B cell (primary cell): Measurements from ENCODE around the gene B3GAT3. TPM values are rescaled to one million over a fixed set of nuclear protein-coding genes. Genes with fewer than 3 reads are reported as not detected.

Experiments used
- ATAC-seq: fragments of 200-7000 bp; cut with Tn5 transposase; one replicate; pipeline ENCODE4 v1.10.0; 2021; ENCODE audit warnings: low read depth, mild to moderate bottlenecking, moderate number of reproducible peaks, moderate library complexity
- CTCF ChIA-PET: fragments of 350-600 bp; sonication (Branson Sonifier 250); formaldehyde crosslinking; loops from one replicate; lab custom pipeline; 2021; ENCODE audit warnings: antibody characterized with exemption, inconsistent platforms; lab: Charles Lee
- POLR2A ChIA-PET: fragments of 350-600 bp; sonication (Branson Sonifier 250); formaldehyde crosslinking; loops from one replicate; lab custom pipeline; 2021; ENCODE audit warnings: antibody characterized with exemption; lab: Charles Lee
- DNase-seq: peaks from one replicate; pipeline ENCODE4 v3.0.0; 2013
- H2AFZ ChIP-seq: 2 replicates; pipeline ENCODE4 v1.6.1; 2012; ENCODE audit warnings: mild to moderate bottlenecking, low read depth, low read length; ENCODE audit not compliant: insufficient read depth, poor library complexity, severe bottlenecking
- H3K27ac ChIP-seq, 2 donors: 1 replicate in 1 of 2; 2 replicates in 1 of 2; pipeline ENCODE4 v1.5.1; 2012 to 2013; ENCODE audit warnings: low read length in 2 of 2, mild to moderate bottlenecking in 2 of 2, moderate library complexity in 1 of 2
- H3K27me3 ChIP-seq, 4 experiments: fragments of 200-600 bp in 1 of 4; sonication (generic) in 1 of 4; replicated peaks in 1 of 4; 1 replicate in 2 of 4; 2 replicates in 2 of 4; pipeline versions ENCODE4 v1.6.1 to v1.7.0; 2013 to 2016; ENCODE audit warnings: low read length in 3 of 4, mild to moderate bottlenecking in 2 of 4, mixed read lengths in 1 of 4, moderate library complexity in 1 of 4; ENCODE audit not compliant: insufficient read depth in 4 of 4, control insufficient read depth in 3 of 4; ENCODE audit errors: control extremely low read depth in 1 of 4
- H3K36me3 ChIP-seq, 2 experiments: replicated peaks in 1 of 2; 1 replicate in 1 of 2; 2 replicates in 1 of 2; pipeline versions ENCODE4 v1.6.1 to v1.7.1; 2013; ENCODE audit warnings: low read length in 1 of 2; ENCODE audit not compliant: insufficient read depth in 2 of 2, control insufficient read depth in 1 of 2; ENCODE audit errors: control extremely low read depth in 1 of 2, extremely low read depth in 1 of 2
- H3K4me1 ChIP-seq, 2 donors: fragments of 200-600 bp in 1 of 2; sonication (generic) in 1 of 2; 1 replicate in 1 of 2; 2 replicates in 1 of 2; pipeline versions ENCODE4 v1.5.1 to v1.6.1; 2013 to 2017; ENCODE audit warnings: low read length in 2 of 2; ENCODE audit not compliant: control insufficient read depth in 2 of 2, insufficient read depth in 2 of 2
- H3K4me2 ChIP-seq: replicated peaks from 2 replicates; pipeline ENCODE3; 2012; ENCODE audit warnings: mild to moderate bottlenecking, low read depth, low read length; ENCODE audit not compliant: poor library complexity, severe bottlenecking
- H3K4me3 ChIP-seq, 5 experiments: fragments of 200-600 bp in 1 of 5; sonication (generic) in 1 of 5; 1 replicate in 3 of 5; 2 replicates in 2 of 5; pipeline versions ENCODE4 v1.5.1 to v1.7.0; 2011 to 2016; ENCODE audit warnings: low read length in 4 of 5, mild to moderate bottlenecking in 4 of 5, low read depth in 2 of 5, control low read depth in 1 of 5, moderate library complexity in 1 of 5; ENCODE audit not compliant: insufficient read depth in 1 of 5; ENCODE audit errors: control extremely low read depth in 1 of 5, extremely low read depth in 1 of 5
- H3K79me2 ChIP-seq: fragments of 200-600 bp; sonication (generic); one replicate; pipeline ENCODE4 v1.6.0; 2016; ENCODE audit warnings: low read length; ENCODE audit not compliant: control insufficient read depth, insufficient read depth
- H3K9ac ChIP-seq: fragments of 200-600 bp; sonication (generic); 2 replicates; pipeline ENCODE4 v1.6.1; 2017; ENCODE audit warnings: mild to moderate bottlenecking, low read length, moderate library complexity
- H3K9me3 ChIP-seq, 3 donors: one replicate each; pipeline versions ENCODE4 v1.6.1 to v1.7.1; 2013; ENCODE audit warnings: low read length in 2 of 3; ENCODE audit not compliant: control insufficient read depth in 2 of 3, insufficient read depth in 1 of 3; ENCODE audit errors: control extremely low read depth in 1 of 3
- H4K20me1 ChIP-seq: 2 replicates; pipeline ENCODE4 v1.6.0; 2012; ENCODE audit warnings: mild to moderate bottlenecking, low read length; ENCODE audit not compliant: insufficient read depth, control insufficient read depth, poor library complexity, severe bottlenecking
- H3K27ac Mint-ChIP-seq: one replicate; pipeline ENCODE4 v1.8.0; 2021; ENCODE audit warnings: mixed read lengths
- H3K27me3 Mint-ChIP-seq: one replicate; pipeline ENCODE4 v1.8.0; 2021; ENCODE audit warnings: mixed read lengths
- H3K4me1 Mint-ChIP-seq: one replicate; pipeline ENCODE4 v1.8.0; 2021; ENCODE audit warnings: mixed read lengths
- H3K4me3 Mint-ChIP-seq: one replicate; pipeline ENCODE4 v1.8.0; 2021; ENCODE audit warnings: mixed read lengths
- H3K9me3 Mint-ChIP-seq: one replicate; pipeline ENCODE4 v1.8.0; 2022; ENCODE audit warnings: mixed read lengths; ENCODE audit not compliant: insufficient read depth
- CTCF ChIP-seq: fragments of 200-600 bp; IDR thresholded peaks from one replicate; pipeline ENCODE4 v1.8.0; 2022; ENCODE audit warnings: antibody characterized with exemption, mild to moderate bottlenecking
- EZH2 ChIP-seq: IDR thresholded peaks from 2 replicates; pipeline ENCODE4 v1.6.1; 2012; ENCODE audit warnings: borderline replicate concordance, low read depth, mild to moderate bottlenecking, moderate library complexity, low read length; ENCODE audit not compliant: insufficient read depth, poor library complexity, severe bottlenecking
- WGBS: methylation state at CpG from one replicate; pipeline ENCODE4 v1.1.5; 2013; ENCODE audit warnings: missing lambda C conversion rate; ENCODE audit not compliant: insufficient coverage; 5-methylcytosine and 5-hydroxymethylcytosine counted together
- intact Hi-C: fragments of 100-400 bp; cut with micrococcal nuclease; formaldehyde crosslinking; loops from one replicate; pipeline ENCODE4 v1.10.0; 2022
- polyA plus RNA-seq: library from polyadenylated mRNA; depleted of rRNA; stranded (reverse); fragments of >200 nt; gene quantifications from 2 replicates; pipeline ENCODE4 v1.2.3, GENCODE V29; 2012
- total RNA-seq, 2 donors: library from RNA; stranded (reverse); fragments of 120-200 nt in 1 of 2; gene quantifications; 1 replicate in 1 of 2; 2 replicates in 1 of 2; pipeline versions ENCODE4 v1.2.3 to v1.2.4, GENCODE V29; 2013 to 2022

B3GAT3 gene
- total and polyA plus RNA-seq, 2 donors (not counting 1 experiment from before 2014, with no cell fraction given): 66.6 to 89.3 TPM

GRCh38 chr11:62599901-62600300, 21.9 kb downstream of the B3GAT3 start:
- peaks cover 0 to 3% (median 0%) of the 10 kb centered on the region in 3 donors for H3K9me3 ChIP-seq
- no peak for DNase-seq
- peak overlapping the region; percentile 95 for H3K9ac ChIP-seq
- no peaks in the 10 kb centered on the region for H3K9me3 Mint-ChIP-seq
- H3K4me2 ChIP-seq: peak overlapping the region; percentile 94
- TF ChIP-seq EZH2 (no peak), CTCF (no peak)
- H3K36me3 ChIP-seq: peaks cover 4 to 49% of the 10 kb centered on the region in 2 experiments
- no peak for ATAC-seq
- peaks cover 46% of the 10 kb centered on the region for H3K4me1 Mint-ChIP-seq
- H4K20me1 ChIP-seq: peaks cover 7% of the 10 kb centered on the region
- H3K4me3 Mint-ChIP-seq: peak overlapping the region; percentile 97
- H3K27ac Mint-ChIP-seq: peak overlapping the region; percentile 96
- no peak overlapping the region for H2AFZ ChIP-seq
- WGBS: 76% methylated on average over 2 of the region's 5 CpGs
- no peaks in the 10 kb centered on the region for H3K27me3 ChIP-seq
- CTCF ChIA-PET: interaction anchor here (1.0 to 2.4 kb wide), 5 partner anchors 8 to 120 kb away, joined by 3 to 47 read pairs (median 4); partner anchors contain the start of genes B3GAT3, TUT1 and UQCC3
- H3K4me1 ChIP-seq: peaks cover 24 to 40% of the 10 kb centered on the region in 2 donors
- no peaks in the 10 kb centered on the region for H3K27me3 Mint-ChIP-seq
- H3K27ac ChIP-seq: peak overlapping the region; percentile 64 to 90
- H3K79me2 ChIP-seq: peaks cover 21% of the 10 kb centered on the region
- POLR2A ChIA-PET: interaction anchor here (0.6 to 2.3 kb wide), 7 partner anchors 8 to 256 kb away, joined by 3 to 63 read pairs (median 4); partner anchors contain the start of genes EEF1G and TUT1
- peak overlapping the region; percentile 82 to 97 (median 86) for H3K4me3 ChIP-seq
- intact Hi-C loops: loop anchor here (1.0 kb wide), 1 partner anchor 9 kb away; the partner anchor contains the start of gene TUT1

GRCh38 chr11:62599069-62599696, 22.6 kb downstream of the B3GAT3 start:
- intact Hi-C loops: loop anchor here (1.0 kb wide), 1 partner anchor 8 kb away; the partner anchor contains the start of gene TUT1
- TF ChIP-seq CTCF (no peak), EZH2 (no peak)
- Mint-ChIP-seq H3K27me3 (no peaks in the 10 kb centered on the region), H3K4me1 (peaks cover 48% of the 10 kb centered on the region), H3K9me3 (no peaks in the 10 kb centered on the region), H3K4me3 (peak overlapping the region; percentile 97), H3K27ac (peak overlapping the region; percentile 96)
- H3K4me1 ChIP-seq: peaks cover 24 to 40% of the 10 kb centered on the region in 2 donors
- peaks cover 4 to 52% of the 10 kb centered on the region in 2 experiments for H3K36me3 ChIP-seq
- peak overlapping the region; percentile 94 for H3K4me2 ChIP-seq
- H3K27me3 ChIP-seq: no peaks in the 10 kb centered on the region
- ChIA-PET CTCF (interaction anchor here (0.9 to 2.1 kb wide), 6 partner anchors 13 to 204 kb away, joined by 3 to 5 read pairs (median 3); partner anchors contain the start of genes B3GAT3, EML3 and UQCC3), POLR2A (interaction anchor here (0.6 to 1.7 kb wide), 9 partner anchors 8 to 257 kb away, joined by 3 to 10 read pairs (median 3); partner anchors contain the start of genes C11orf98, CSKMT and TUT1)
- peaks cover 7% of the 10 kb centered on the region for H4K20me1 ChIP-seq
- peak overlapping the region; percentile 64 to 90 for H3K27ac ChIP-seq
- peak overlapping the region; percentile 95 for H3K9ac ChIP-seq
- H3K79me2 ChIP-seq: peaks cover 21% of the 10 kb centered on the region
- ATAC-seq (peak; percentile 55), DNase-seq (peak; percentile 92)
- peaks cover 0 to 3% (median 0%) of the 10 kb centered on the region in 3 donors for H3K9me3 ChIP-seq
- peak overlapping the region in 4 of 5 experiments; percentile 3 to 88 (median 84) for H3K4me3 ChIP-seq
- WGBS: 0% methylated on average over 1 of the region's 7 CpGs
- H2AFZ ChIP-seq: no peak overlapping the region
